A549 (cell line): Measurements from ENCODE around the gene TNN.

ENCODE experiments used
- EHMT2 ChIP-seq: fragments of 200-600 bp; sonication (generic); IDR thresholded peaks from 2 replicates; pipeline ENCODE4 v1.6.1; 2016; ENCODE audit warnings: antibody characterized with exemption, low read depth, mild to moderate bottlenecking, moderate library complexity
- EP300 ChIP-seq, 2 experiments: fragments of >200 bp; sonication (Bioruptor Twin); formaldehyde crosslinking; IDR thresholded peaks; 2 replicates in 1 of 2; 3 replicates in 1 of 2; pipeline ENCODE4 v1.6.1; 2016 to 2017
- MAFK ChIP-seq: fragments of 450-650 bp; IDR thresholded peaks from 2 replicates; pipeline ENCODE4 v1.6.1; 2014; ENCODE audit not compliant: partially characterized antibody
- PHF8 ChIP-seq: fragments of 200-600 bp; sonication (generic); IDR thresholded peaks from 2 replicates; pipeline ENCODE4 v1.6.1; 2016; ENCODE audit warnings: low read depth, mild to moderate bottlenecking, antibody characterized with exemption, moderate library complexity, borderline replicate concordance
- POLR2A ChIP-seq: IDR thresholded peaks from 2 replicates; pipeline ENCODE4 v1.6.1; 2012; ENCODE audit warnings: mild to moderate bottlenecking, low read length
- RAD21 ChIP-seq, 2 experiments: fragments of >200 bp in 1 of 2; sonication (Bioruptor Twin) in 1 of 2; formaldehyde crosslinking in 1 of 2; IDR thresholded peaks in 1 of 2; conservative IDR thresholded peaks in 1 of 2; 2 replicates in 1 of 2; 3 replicates in 1 of 2; pipeline ENCODE4 v1.6.1; 2012 to 2018; ENCODE audit warnings: inconsistent platforms in 1 of 2
- SREBF2 ChIP-seq: fragments of 450-650 bp; IDR thresholded peaks from 2 replicates; pipeline ENCODE4 v1.6.1; 2014; ENCODE audit warnings: mild to moderate bottlenecking, moderate library complexity
- TF ChIP-seq, protein P1 (sequence below): fragments of 150-350 bp; IDR thresholded peaks from 2 replicates; pipeline ENCODE4 v1.6.1; 2014; ENCODE audit warnings: low read depth, mild to moderate bottlenecking, low read length
- TF ChIP-seq, protein P2 (sequence below): fragments of >200 bp; sonication (Bioruptor Twin); formaldehyde crosslinking; IDR thresholded peaks from 3 replicates; pipeline ENCODE4 v1.5.1; 2016
- TF ChIP-seq, protein P3 (sequence below): fragments of 200-600 bp; sonication (generic); IDR thresholded peaks from 2 replicates; pipeline ENCODE4 v1.6.1; 2016; ENCODE audit warnings: antibody characterized with exemption, mild to moderate bottlenecking, moderate library complexity
- TF ChIP-seq, protein P4 (sequence below): IDR thresholded peaks from 2 replicates; pipeline ENCODE4 v1.6.1; 2012

DNA sequence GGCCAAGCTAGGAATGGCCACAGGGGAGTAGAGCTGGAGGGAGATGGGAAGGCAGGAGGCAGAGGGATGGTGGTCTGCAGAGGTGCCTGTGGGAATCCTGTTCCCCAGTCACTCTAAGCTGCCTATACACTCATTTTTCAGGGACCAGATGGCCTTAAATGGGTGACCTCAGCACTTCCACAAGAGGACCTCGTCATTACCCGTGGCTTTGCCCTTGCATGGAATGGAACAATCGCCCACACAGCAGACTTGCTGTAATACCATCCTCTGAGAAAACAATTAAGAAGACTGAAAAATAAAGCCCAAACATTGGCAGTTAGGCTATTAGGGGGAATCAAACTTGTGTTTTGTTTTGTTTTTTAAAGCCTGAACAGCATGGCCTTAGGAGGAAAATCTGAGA lies 12.9 kb upstream of the TNN start:
- TF ChIP-seq, protein P1, sequence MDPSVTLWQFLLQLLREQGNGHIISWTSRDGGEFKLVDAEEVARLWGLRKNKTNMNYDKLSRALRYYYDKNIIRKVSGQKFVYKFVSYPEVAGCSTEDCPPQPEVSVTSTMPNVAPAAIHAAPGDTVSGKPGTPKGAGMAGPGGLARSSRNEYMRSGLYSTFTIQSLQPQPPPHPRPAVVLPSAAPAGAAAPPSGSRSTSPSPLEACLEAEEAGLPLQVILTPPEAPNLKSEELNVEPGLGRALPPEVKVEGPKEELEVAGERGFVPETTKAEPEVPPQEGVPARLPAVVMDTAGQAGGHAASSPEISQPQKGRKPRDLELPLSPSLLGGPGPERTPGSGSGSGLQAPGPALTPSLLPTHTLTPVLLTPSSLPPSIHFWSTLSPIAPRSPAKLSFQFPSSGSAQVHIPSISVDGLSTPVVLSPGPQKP = no peak
- TF ChIP-seq, protein P2, sequence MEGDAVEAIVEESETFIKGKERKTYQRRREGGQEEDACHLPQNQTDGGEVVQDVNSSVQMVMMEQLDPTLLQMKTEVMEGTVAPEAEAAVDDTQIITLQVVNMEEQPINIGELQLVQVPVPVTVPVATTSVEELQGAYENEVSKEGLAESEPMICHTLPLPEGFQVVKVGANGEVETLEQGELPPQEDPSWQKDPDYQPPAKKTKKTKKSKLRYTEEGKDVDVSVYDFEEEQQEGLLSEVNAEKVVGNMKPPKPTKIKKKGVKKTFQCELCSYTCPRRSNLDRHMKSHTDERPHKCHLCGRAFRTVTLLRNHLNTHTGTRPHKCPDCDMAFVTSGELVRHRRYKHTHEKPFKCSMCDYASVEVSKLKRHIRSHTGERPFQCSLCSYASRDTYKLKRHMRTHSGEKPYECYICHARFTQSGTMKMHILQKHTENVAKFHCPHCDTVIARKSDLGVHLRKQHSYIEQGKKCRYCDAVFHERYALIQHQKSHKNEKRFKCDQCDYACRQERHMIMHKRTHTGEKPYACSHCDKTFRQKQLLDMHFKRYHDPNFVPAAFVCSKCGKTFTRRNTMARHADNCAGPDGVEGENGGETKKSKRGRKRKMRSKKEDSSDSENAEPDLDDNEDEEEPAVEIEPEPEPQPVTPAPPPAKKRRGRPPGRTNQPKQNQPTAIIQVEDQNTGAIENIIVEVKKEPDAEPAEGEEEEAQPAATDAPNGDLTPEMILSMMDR = no peak
- TF ChIP-seq EHMT2 (no peak), RAD21 (conservative IDR thresholded peaks at IDR 0.05 in 1 of 2, IDR thresholded peaks at IDR 0.05 in 1 of 2) (no peak), EP300 (IDR thresholded peaks at IDR 0.05) (no peak), MAFK (no peak), POLR2A (no peak), SREBF2 (no peak), PHF8 (no peak)
- TF ChIP-seq, protein P3, sequence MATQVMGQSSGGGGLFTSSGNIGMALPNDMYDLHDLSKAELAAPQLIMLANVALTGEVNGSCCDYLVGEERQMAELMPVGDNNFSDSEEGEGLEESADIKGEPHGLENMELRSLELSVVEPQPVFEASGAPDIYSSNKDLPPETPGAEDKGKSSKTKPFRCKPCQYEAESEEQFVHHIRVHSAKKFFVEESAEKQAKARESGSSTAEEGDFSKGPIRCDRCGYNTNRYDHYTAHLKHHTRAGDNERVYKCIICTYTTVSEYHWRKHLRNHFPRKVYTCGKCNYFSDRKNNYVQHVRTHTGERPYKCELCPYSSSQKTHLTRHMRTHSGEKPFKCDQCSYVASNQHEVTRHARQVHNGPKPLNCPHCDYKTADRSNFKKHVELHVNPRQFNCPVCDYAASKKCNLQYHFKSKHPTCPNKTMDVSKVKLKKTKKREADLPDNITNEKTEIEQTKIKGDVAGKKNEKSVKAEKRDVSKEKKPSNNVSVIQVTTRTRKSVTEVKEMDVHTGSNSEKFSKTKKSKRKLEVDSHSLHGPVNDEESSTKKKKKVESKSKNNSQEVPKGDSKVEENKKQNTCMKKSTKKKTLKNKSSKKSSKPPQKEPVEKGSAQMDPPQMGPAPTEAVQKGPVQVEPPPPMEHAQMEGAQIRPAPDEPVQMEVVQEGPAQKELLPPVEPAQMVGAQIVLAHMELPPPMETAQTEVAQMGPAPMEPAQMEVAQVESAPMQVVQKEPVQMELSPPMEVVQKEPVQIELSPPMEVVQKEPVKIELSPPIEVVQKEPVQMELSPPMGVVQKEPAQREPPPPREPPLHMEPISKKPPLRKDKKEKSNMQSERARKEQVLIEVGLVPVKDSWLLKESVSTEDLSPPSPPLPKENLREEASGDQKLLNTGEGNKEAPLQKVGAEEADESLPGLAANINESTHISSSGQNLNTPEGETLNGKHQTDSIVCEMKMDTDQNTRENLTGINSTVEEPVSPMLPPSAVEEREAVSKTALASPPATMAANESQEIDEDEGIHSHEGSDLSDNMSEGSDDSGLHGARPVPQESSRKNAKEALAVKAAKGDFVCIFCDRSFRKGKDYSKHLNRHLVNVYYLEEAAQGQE = no peak
- TF ChIP-seq, protein P4, sequence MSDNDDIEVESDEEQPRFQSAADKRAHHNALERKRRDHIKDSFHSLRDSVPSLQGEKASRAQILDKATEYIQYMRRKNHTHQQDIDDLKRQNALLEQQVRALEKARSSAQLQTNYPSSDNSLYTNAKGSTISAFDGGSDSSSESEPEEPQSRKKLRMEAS = no peak
